Uterus (tissue), 2 donors: Measurements from ENCODE around the gene FAM89B.

Experiments used
- CTCF ChIP-seq, 4 experiments: fragments of 200-600 bp in 2 of 4; fragments of 450-650 bp in 2 of 4; sonication (generic) in 2 of 4; IDR thresholded peaks; one replicate each; pipeline ENCODE4 v1.5.1; 2016 to 2019; ENCODE audit warnings: antibody characterized with exemption in 4 of 4, mild to moderate bottlenecking in 2 of 4, moderate library complexity in 1 of 4
- POLR2A ChIP-seq, 2 donors: fragments of 450-650 bp; IDR thresholded peaks; one replicate each; pipeline ENCODE4 v1.6.1; 2016; ENCODE audit warnings: antibody characterized with exemption in 2 of 2, mild to moderate bottlenecking in 1 of 2, moderate library complexity in 1 of 2

GRCh38 chr11:65536412-65537295, 35.7 kb upstream of the FAM89B start:
- no peak for TF ChIP-seq POLR2A (IDR thresholded peaks at IDR 0.05)
- no peak for TF ChIP-seq CTCF (IDR thresholded peaks at IDR 0.05)
